Measurements from ENCODE around the gene RBMS3. TPM values are rescaled to one million over a fixed set of nuclear protein-coding genes. Genes with fewer than 3 reads are reported as not detected.

The RBMS3 gene
- polyA plus RNA-seq, 1 experiment: 33.4 TPM

DNA sequence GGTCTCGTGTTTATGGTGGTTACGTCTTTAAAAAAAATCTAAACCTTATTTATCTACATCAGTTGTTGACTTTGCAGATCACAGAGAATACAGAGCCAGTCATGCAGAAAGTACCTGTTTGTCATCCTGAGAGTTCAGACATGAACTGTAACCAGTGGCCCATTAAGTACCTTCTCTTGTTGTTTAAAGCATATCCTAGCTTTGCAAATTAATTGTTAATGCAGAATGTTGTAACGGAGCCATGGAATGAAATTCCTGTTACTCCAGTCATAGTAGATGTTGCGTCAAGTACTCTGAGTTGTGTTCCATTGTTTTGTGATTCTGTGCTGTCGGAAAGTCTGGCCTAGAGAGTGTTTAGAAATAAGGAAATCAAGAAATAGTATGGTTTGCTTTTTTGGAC is 205.2 kb downstream of the RBMS3 start:
- no peak for TF ChIP-seq CTCF (IDR thresholded peaks at IDR 0.05; ENCODE audit: low read depth, low read length)
- ChIA-PET CTCF (no interaction called here), POLR2A (no interaction called here)
- Histone ChIP-seq H3K4me3 (ENCODE audit: low read depth, low read length) (no peak overlapping the region), H3K27me3 (ENCODE audit: control insufficient read depth, insufficient read depth, low read length) (no peaks in the 10 kb centered on the region), H3K9me3 (ENCODE audit: control insufficient read depth, insufficient read depth, low read length) (no peaks in the 10 kb centered on the region), H3K27ac (ENCODE audit: low read depth, low read length) (no peak overlapping the region)
- peak; percentile 15 for DNase-seq (ENCODE audit: low read depth, low spot score)

GRCh38 chr3:29486917-29487316 is 206.0 kb downstream of the RBMS3 start:
- CTCF ChIA-PET: no interaction called here

GRCh38 chr3:29488922-29489321 is 208.1 kb downstream of the RBMS3 start:
- TF ChIP-seq CTCF (IDR thresholded peaks at IDR 0.05; ENCODE audit: low read depth, low read length): no peak
- H3K9me3 ChIP-seq (ENCODE audit: control insufficient read depth, insufficient read depth, low read length): no peaks in the 10 kb centered on the region
- no peak for DNase-seq (ENCODE audit: low read depth, low spot score)
- ChIA-PET POLR2A (no interaction called here), CTCF (interaction anchor here (0.6 to 1.3 kb wide), 2 partner anchors 14 to 69 kb away, joined by 3 read pairs; no protein-coding TSS in a partner anchor)
- no peak overlapping the region for H3K4me3 ChIP-seq (ENCODE audit: low read depth, low read length)
- no peaks in the 10 kb centered on the region for H3K27me3 ChIP-seq (ENCODE audit: control insufficient read depth, insufficient read depth, low read length)
- H3K27ac ChIP-seq (ENCODE audit: low read depth, low read length): no peak overlapping the region

More at GRCh38 chr3:29486917-29487316, 206.0 kb downstream of the RBMS3 start:
- H3K27me3 ChIP-seq (ENCODE audit: control insufficient read depth, insufficient read depth, low read length): no peaks in the 10 kb centered on the region
- POLR2A ChIA-PET: no interaction called here
- H3K27ac ChIP-seq (ENCODE audit: low read depth, low read length): no peak overlapping the region
- no peaks in the 10 kb centered on the region for H3K9me3 ChIP-seq (ENCODE audit: control insufficient read depth, insufficient read depth, low read length)
- no peak for DNase-seq (ENCODE audit: low read depth, low spot score)
- no peak for TF ChIP-seq CTCF (IDR thresholded peaks at IDR 0.05; ENCODE audit: low read depth, low read length)
- H3K4me3 ChIP-seq (ENCODE audit: low read depth, low read length): no peak overlapping the region

- no peak for DNase-seq (ENCODE audit: low read depth, low spot score)
- no peak for TF ChIP-seq CTCF (IDR thresholded peaks at IDR 0.05; ENCODE audit: low read depth, low read length)
- CTCF ChIA-PET: no interaction called here
- H3K27ac ChIP-seq (ENCODE audit: low read depth, low read length): no peak overlapping the region
- H3K27me3 ChIP-seq (ENCODE audit: control insufficient read depth, insufficient read depth, low read length): no peaks in the 10 kb centered on the region
- no peaks in the 10 kb centered on the region for H3K9me3 ChIP-seq (ENCODE audit: control insufficient read depth, insufficient read depth, low read length)
- POLR2A ChIA-PET: no interaction called here
- H3K4me3 ChIP-seq (ENCODE audit: low read depth, low read length): no peak overlapping the region
Measured at GRCh38 chr3:29493109-29493508, 212.2 kb downstream of the RBMS3 start.

- DNase-seq (ENCODE audit: low read depth, low spot score): no peak
- ChIA-PET CTCF (no interaction called here), POLR2A (no interaction called here)
- Histone ChIP-seq H3K9me3 (ENCODE audit: control insufficient read depth, insufficient read depth, low read length) (no peaks in the 10 kb centered on the region), H3K27me3 (ENCODE audit: control insufficient read depth, insufficient read depth, low read length) (no peaks in the 10 kb centered on the region), H3K4me3 (ENCODE audit: low read depth, low read length) (no peak overlapping the region), H3K27ac (ENCODE audit: low read depth, low read length) (no peak overlapping the region)
- no peak for TF ChIP-seq CTCF (IDR thresholded peaks at IDR 0.05; ENCODE audit: low read depth, low read length)
Measured at GRCh38 chr3:29494305-29495036, 213.6 kb downstream of the RBMS3 start.

All from AG04450 (cell line).